HepG2 (cell line): ENCODE measurements around the gene PIM1. TPM values are rescaled to one million over a fixed set of nuclear protein-coding genes. Genes with fewer than 3 reads are reported as not detected.

Experiments
- ARHGAP35 ChIP-seq: sonication (generic); formaldehyde crosslinking; IDR thresholded peaks from 2 replicates; pipeline ENCODE4 v1.9.0; 2022; ENCODE audit warnings: mild to moderate bottlenecking, inconsistent platforms, moderate library complexity, missing genetic modification reagents, borderline replicate concordance
- CEBPG ChIP-seq: IDR thresholded peaks from 2 replicates; pipeline ENCODE4 v1.6.1; 2016
- EP300 ChIP-seq, 3 experiments: sonication (generic) in 1 of 3; formaldehyde crosslinking in 1 of 3; IDR thresholded peaks; 2 replicates each; pipeline versions ENCODE4 v1.5.1 to v1.6.1; 2011 to 2020; ENCODE audit warnings: low read depth in 2 of 3, low read length in 2 of 3, borderline replicate concordance in 1 of 3, improper control_type of control experiment in 1 of 3, mild to moderate bottlenecking in 1 of 3, missing genetic modification reagents in 1 of 3, moderate library complexity in 1 of 3
- GATAD1 ChIP-seq: IDR thresholded peaks from 2 replicates; pipeline ENCODE4 v1.6.1; 2016; ENCODE audit warnings: missing genetic modification reagents, missing compliant biosample characterization
- LCORL ChIP-seq, 2 experiments: fragments of 450-650 bp in 1 of 2; sonication (generic) in 1 of 2; formaldehyde crosslinking in 1 of 2; IDR thresholded peaks; 2 replicates each; pipeline versions ENCODE4 v1.5.0 to v1.6.1; 2017 to 2020; ENCODE audit warnings: antibody characterized with exemption in 1 of 2, missing genetic modification reagents in 1 of 2
- MAZ ChIP-seq, 2 experiments: sonication (generic) in 1 of 2; formaldehyde crosslinking in 1 of 2; IDR thresholded peaks; 2 replicates each; pipeline versions ENCODE4 v1.5.0 to v1.6.1; 2012 to 2020; ENCODE audit warnings: low read depth in 2 of 2, mild to moderate bottlenecking in 2 of 2, borderline replicate concordance in 1 of 2, improper control_type of control experiment in 1 of 2, low read length in 1 of 2, missing genetic modification reagents in 1 of 2, moderate library complexity in 1 of 2
- PHF21A ChIP-seq: sonication (generic); formaldehyde crosslinking; IDR thresholded peaks from 2 replicates; pipeline ENCODE4 v1.5.0; 2020; ENCODE audit warnings: mild to moderate bottlenecking, missing genetic modification reagents
- SMAD3 ChIP-seq: sonication (generic); formaldehyde crosslinking; IDR thresholded peaks from 2 replicates; pipeline ENCODE4 v1.4.0; 2020; ENCODE audit warnings: missing genetic modification reagents
- SPEN ChIP-seq: sonication (generic); formaldehyde crosslinking; IDR thresholded peaks from 2 replicates; pipeline ENCODE4 v1.5.1; 2020; ENCODE audit warnings: low read depth, mild to moderate bottlenecking, missing genetic modification reagents
- ZBTB38 ChIP-seq: sonication (generic); formaldehyde crosslinking; IDR thresholded peaks from 2 replicates; pipeline ENCODE4 v1.5.1; 2020; ENCODE audit warnings: mild to moderate bottlenecking, missing genetic modification reagents
- ZNF746 ChIP-seq: sonication (generic); formaldehyde crosslinking; IDR thresholded peaks from 2 replicates; pipeline ENCODE4 v1.8.0; 2022; ENCODE audit warnings: mild to moderate bottlenecking, missing genetic modification reagents
- ZNF772 ChIP-seq: sonication (generic); formaldehyde crosslinking; IDR thresholded peaks from 2 replicates; pipeline ENCODE4 v1.5.0; 2020; ENCODE audit warnings: mild to moderate bottlenecking, missing genetic modification reagents
- polyA plus RNA-seq, 8 experiments: library from polyadenylated mRNA; depleted of rRNA in 3 of 8; stranded (reverse) in 7 of 8; unstranded in 1 of 8; fragments of >200 nt; fragmentation: Illumina TruSeq in 4 of 8; extraction: Trizol in 4 of 8; gene quantifications; 2 replicates each; pipeline versions ENCODE4 v1.2.1 to v1.2.3, GENCODE V29; 2011 to 2016; ENCODE audit warnings: low read depth in 4 of 8, missing spikeins in 1 of 8, mixed read lengths in 1 of 8; ENCODE audit not compliant: insufficient read depth in 1 of 8
- total RNA-seq, 5 experiments: library from RNA; depleted of rRNA; stranded (reverse); fragments of >200 nt; fragmentation: Illumina TruSeq; extraction: Trizol; gene quantifications; 2 replicates each; pipeline ENCODE4 v1.2.3, GENCODE V29; 2016; ENCODE audit warnings: low read depth in 1 of 5
- TF ChIP-seq, protein P1 (sequence below): sonication (generic); formaldehyde crosslinking; conservative IDR thresholded peaks from 2 replicates; pipeline ENCODE4 v1.4.0; 2020; ENCODE audit warnings: mild to moderate bottlenecking, missing genetic modification reagents, moderate library complexity
- TF ChIP-seq, protein P2 (sequence below): sonication (generic); formaldehyde crosslinking; IDR thresholded peaks from 2 replicates; pipeline ENCODE4; 2020; ENCODE audit warnings: missing genetic modification reagents, mild to moderate bottlenecking, borderline replicate concordance
- TF ChIP-seq, protein P3 (sequence below): sonication (generic); formaldehyde crosslinking; IDR thresholded peaks from 2 replicates; pipeline ENCODE4 v1.8.0; 2022; ENCODE audit warnings: missing genetic modification reagents, mild to moderate bottlenecking, borderline replicate concordance
- TF ChIP-seq, protein P4 (sequence below), 2 experiments: fragments of 450-650 bp in 1 of 2; sonication (generic) in 1 of 2; formaldehyde crosslinking; IDR thresholded peaks; 2 replicates each; pipeline versions ENCODE4 v1.5.0 to v1.8.0; 2020 to 2022; ENCODE audit warnings: mild to moderate bottlenecking in 1 of 2, missing genetic modification reagents in 1 of 2

Gene PIM1
- total and polyA plus RNA-seq, 2 of the 13 experiments (the other 11 are each of a cell fraction or from before 2014, with no cell fraction given), result 29.4 to 117 TPM

DNA sequence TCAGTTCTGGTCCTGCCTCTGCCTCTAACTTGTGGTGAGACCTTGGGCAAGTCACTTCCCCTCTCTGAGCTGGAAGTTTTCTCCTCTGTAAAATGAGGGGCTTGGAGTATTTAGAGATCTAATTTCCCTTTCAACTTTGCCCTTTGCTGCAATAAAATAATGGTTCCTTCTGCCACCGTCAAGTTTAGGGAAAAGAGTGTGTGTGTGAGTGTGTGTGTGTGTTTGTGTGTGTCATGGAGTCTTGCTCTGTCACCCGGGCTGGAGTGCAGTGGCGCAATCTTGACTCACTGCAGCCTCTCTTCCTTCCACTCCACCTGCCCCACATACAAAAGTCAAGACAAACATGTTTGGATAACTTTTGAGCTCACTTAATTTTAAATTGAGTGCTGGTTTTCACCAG lies 39.2 kb upstream of the PIM1 start (continued):
- TF ChIP-seq, protein P1, sequence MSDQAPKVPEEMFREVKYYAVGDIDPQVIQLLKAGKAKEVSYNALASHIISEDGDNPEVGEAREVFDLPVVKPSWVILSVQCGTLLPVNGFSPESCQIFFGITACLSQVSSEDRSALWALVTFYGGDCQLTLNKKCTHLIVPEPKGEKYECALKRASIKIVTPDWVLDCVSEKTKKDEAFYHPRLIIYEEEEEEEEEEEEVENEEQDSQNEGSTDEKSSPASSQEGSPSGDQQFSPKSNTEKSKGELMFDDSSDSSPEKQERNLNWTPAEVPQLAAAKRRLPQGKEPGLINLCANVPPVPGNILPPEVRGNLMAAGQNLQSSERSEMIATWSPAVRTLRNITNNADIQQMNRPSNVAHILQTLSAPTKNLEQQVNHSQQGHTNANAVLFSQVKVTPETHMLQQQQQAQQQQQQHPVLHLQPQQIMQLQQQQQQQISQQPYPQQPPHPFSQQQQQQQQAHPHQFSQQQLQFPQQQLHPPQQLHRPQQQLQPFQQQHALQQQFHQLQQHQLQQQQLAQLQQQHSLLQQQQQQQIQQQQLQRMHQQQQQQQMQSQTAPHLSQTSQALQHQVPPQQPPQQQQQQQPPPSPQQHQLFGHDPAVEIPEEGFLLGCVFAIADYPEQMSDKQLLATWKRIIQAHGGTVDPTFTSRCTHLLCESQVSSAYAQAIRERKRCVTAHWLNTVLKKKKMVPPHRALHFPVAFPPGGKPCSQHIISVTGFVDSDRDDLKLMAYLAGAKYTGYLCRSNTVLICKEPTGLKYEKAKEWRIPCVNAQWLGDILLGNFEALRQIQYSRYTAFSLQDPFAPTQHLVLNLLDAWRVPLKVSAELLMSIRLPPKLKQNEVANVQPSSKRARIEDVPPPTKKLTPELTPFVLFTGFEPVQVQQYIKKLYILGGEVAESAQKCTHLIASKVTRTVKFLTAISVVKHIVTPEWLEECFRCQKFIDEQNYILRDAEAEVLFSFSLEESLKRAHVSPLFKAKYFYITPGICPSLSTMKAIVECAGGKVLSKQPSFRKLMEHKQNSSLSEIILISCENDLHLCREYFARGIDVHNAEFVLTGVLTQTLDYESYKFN (CRISPR knock-in tag), result peak; percentile 71
- TF ChIP-seq, protein P2, sequence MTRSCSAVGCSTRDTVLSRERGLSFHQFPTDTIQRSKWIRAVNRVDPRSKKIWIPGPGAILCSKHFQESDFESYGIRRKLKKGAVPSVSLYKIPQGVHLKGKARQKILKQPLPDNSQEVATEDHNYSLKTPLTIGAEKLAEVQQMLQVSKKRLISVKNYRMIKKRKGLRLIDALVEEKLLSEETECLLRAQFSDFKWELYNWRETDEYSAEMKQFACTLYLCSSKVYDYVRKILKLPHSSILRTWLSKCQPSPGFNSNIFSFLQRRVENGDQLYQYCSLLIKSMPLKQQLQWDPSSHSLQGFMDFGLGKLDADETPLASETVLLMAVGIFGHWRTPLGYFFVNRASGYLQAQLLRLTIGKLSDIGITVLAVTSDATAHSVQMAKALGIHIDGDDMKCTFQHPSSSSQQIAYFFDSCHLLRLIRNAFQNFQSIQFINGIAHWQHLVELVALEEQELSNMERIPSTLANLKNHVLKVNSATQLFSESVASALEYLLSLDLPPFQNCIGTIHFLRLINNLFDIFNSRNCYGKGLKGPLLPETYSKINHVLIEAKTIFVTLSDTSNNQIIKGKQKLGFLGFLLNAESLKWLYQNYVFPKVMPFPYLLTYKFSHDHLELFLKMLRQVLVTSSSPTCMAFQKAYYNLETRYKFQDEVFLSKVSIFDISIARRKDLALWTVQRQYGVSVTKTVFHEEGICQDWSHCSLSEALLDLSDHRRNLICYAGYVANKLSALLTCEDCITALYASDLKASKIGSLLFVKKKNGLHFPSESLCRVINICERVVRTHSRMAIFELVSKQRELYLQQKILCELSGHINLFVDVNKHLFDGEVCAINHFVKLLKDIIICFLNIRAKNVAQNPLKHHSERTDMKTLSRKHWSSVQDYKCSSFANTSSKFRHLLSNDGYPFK (CRISPR knock-in tag), result no peak; the same call in 1 of the 2 replicates
- no peak for TF ChIP-seq LCORL (IDR thresholded peaks at IDR 0.05)
- TF ChIP-seq LCORL (CRISPR knock-in tag; IDR thresholded peaks at IDR 0.05), result peak; percentile 76
- TF ChIP-seq MAZ (IDR thresholded peaks at IDR 0.05; ENCODE audit: borderline replicate concordance, low read depth, low read length), result no peak
- TF ChIP-seq MAZ (CRISPR knock-in tag; IDR thresholded peaks at IDR 0.05; ENCODE audit: low read depth), result 0 out of 2 replicates have a peak, but pooled peaks have one; percentile 45
- peak; percentile 65; the same call in 1 of the 2 replicates for TF ChIP-seq SPEN (CRISPR knock-in tag)
- TF ChIP-seq, protein P3, sequence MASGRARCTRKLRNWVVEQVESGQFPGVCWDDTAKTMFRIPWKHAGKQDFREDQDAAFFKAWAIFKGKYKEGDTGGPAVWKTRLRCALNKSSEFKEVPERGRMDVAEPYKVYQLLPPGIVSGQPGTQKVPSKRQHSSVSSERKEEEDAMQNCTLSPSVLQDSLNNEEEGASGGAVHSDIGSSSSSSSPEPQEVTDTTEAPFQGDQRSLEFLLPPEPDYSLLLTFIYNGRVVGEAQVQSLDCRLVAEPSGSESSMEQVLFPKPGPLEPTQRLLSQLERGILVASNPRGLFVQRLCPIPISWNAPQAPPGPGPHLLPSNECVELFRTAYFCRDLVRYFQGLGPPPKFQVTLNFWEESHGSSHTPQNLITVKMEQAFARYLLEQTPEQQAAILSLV, result 0 out of 2 replicates have a peak, but pooled peaks have one; percentile 15
- TF ChIP-seq PHF21A (CRISPR knock-in tag), result peak; percentile 52; the same call in 1 of the 2 replicates
- peak; percentile 78; the same call in 1 of the 2 replicates for TF ChIP-seq ZNF746 (CRISPR knock-in tag)
- peak; percentile 49; the same call in 1 of the 2 replicates for TF ChIP-seq ARHGAP35
- TF ChIP-seq ZBTB38 (CRISPR knock-in tag), result peak; percentile 74
- TF ChIP-seq SMAD3 (CRISPR knock-in tag), result no peak
- peak; percentile 89 for TF ChIP-seq CEBPG (CRISPR knock-in tag)
- no peak for TF ChIP-seq GATAD1 (CRISPR knock-in tag)
- peak in 1 of 2 experiments; percentile 50; a peak in 1 of 4 replicates for TF ChIP-seq EP300 (IDR thresholded peaks at IDR 0.05; ENCODE audit: low read depth in 2 of 2, low read length in 2 of 2)
- no peak; the same call in 1 of the 2 replicates for TF ChIP-seq EP300 (CRISPR knock-in tag; IDR thresholded peaks at IDR 0.05; ENCODE audit: borderline replicate concordance)
- TF ChIP-seq, protein P4, sequence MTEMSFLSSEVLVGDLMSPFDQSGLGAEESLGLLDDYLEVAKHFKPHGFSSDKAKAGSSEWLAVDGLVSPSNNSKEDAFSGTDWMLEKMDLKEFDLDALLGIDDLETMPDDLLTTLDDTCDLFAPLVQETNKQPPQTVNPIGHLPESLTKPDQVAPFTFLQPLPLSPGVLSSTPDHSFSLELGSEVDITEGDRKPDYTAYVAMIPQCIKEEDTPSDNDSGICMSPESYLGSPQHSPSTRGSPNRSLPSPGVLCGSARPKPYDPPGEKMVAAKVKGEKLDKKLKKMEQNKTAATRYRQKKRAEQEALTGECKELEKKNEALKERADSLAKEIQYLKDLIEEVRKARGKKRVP (CRISPR knock-in tag; IDR thresholded peaks at IDR 0.05), result peak in 1 of 2 experiments; percentile 74; a peak in 2 of 4 replicates
- peak; percentile 41; the same call in 1 of the 2 replicates for TF ChIP-seq ZNF772 (CRISPR knock-in tag)
